GM12801 (cell line): ENCODE results near the gene SLC22A7.

ENCODE experiments used
- TF ChIP-seq, protein P1 (sequence below): IDR thresholded peaks from one replicate; pipeline ENCODE4 v1.5.1; 2011; ENCODE audit warnings: control low read depth; ENCODE audit not compliant: insufficient read length; ENCODE audit errors: extremely low read depth

The SLC22A7 gene

DNA sequence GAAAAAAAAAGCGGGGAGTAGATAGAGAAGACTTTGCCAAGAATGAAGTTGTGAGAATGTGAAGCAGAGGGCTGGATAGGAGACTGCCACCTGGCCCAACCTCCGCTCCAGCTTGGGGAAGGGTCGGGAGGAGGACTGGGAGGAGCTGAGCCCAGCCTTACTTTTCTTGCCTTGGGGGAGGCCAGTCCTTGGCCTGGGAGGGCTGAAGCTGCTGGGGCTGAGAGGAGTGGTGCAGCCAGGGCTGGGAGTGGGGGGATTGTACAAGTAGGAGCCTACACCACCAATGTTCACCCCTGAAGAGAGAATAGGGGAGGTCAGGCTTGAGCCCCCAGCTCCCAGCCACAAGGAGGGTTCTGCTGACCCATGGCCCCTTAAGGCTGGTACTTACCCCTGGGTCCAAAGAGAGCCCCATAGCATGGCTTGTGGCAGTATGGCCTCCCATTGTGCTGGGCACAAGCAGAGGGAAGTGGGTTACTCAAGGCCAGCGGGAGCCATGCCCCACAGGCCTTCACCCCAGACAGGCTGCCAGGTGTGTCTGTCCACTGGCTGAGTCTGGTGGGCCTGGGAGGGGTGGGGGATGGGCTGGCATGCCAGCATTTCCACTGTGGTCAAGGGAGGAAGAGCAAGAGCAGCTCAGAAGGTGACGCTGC is 9.5 kb downstream of the SLC22A7 start:
- TF ChIP-seq, protein P1, sequence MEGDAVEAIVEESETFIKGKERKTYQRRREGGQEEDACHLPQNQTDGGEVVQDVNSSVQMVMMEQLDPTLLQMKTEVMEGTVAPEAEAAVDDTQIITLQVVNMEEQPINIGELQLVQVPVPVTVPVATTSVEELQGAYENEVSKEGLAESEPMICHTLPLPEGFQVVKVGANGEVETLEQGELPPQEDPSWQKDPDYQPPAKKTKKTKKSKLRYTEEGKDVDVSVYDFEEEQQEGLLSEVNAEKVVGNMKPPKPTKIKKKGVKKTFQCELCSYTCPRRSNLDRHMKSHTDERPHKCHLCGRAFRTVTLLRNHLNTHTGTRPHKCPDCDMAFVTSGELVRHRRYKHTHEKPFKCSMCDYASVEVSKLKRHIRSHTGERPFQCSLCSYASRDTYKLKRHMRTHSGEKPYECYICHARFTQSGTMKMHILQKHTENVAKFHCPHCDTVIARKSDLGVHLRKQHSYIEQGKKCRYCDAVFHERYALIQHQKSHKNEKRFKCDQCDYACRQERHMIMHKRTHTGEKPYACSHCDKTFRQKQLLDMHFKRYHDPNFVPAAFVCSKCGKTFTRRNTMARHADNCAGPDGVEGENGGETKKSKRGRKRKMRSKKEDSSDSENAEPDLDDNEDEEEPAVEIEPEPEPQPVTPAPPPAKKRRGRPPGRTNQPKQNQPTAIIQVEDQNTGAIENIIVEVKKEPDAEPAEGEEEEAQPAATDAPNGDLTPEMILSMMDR, result no peak

DNA sequence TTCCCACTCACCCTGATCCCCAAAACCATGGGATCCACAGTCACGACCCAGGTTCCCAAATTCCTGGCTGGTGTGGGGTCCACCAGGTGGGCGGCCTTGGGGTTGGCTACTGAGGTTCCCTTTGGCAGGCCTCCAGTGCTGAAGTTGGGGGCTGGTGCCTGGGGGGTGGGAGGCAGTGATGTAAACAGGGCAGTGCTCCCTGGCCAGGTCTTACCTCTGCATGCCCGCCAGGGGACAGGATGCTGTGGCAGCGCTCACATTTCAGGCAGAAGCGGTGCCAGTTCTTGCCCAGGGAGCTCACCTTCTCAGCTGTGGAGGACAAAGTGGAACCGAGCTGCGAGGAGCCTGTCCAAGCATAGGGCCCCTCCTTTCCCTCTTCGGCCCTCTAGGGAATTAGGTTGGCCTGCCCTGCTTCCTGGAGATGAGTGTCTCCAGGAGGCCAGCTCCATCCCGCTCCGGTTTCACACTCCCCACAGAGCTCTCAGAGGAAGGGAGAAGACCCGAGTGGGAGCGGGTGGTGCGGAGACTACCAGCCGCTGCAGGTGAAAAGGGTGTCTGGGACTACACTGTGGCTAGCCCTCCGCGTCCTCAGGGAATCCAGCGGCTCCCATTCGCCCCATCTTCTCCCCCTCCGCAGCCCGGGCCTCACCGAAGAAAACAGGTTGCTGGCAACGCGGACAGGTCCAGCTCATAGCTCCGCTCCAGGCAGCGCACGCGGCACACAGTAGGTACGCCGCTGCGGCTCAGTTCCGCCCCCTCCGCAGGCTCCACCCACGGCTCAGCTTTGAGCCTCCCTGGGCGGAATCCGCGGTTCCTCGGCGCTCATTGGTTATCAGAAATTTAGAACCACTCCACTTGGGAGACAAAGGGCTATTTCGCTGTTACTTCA is 10.3 kb downstream of the SLC22A7 start, which contains the start of gene CRIP3:
CRIP3 (minus strand) TSS at position 726 of the 889 bp plus-strand sequence; CDS start at position 692, 34 bp downstream.
- TF ChIP-seq, protein P1, result no peak

DNA sequence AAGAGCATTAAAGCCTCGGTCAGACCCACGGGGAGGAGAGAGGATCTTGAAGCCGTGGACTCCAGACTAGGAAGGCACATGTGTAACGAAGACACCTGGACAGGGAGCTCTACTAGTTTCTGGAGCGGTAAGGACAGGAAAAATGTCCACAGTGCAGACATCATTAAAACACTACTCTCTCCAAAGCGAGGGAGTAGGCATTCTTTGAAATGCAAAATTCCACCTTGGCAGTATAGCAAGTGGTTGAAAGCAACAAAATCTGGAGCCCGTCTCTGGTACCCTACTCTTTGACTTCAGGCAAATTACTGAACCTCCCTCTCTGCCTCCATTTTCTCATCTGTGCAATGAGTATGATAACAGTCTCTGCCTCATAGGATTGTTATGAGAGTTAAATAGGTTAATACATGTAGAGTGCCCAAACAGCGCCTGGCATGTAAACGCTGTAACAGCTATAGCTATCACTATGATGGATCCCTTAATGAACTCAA is 11.0 kb downstream of the SLC22A7 start:
- TF ChIP-seq, protein P1, result no peak

DNA sequence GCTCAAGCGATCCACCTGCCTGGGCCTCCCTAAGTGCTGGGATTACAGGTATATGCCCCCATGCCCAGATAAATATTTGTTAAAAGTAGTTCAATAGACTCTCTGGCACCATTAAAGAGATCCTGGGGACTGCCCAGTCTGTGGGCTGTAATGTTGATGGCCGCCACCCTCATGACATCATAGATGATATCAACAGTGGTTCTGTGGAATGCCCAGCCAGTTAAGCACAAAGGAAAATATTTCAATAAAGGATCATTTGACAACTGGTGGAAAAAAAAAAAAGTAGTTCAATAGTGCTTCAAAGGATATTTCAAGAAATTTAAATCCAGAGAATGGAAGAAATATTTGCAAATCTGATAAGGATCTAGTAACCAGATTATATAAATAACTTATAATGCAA is 12.1 kb downstream of the SLC22A7 start:
- TF ChIP-seq, protein P1, result no peak

DNA sequence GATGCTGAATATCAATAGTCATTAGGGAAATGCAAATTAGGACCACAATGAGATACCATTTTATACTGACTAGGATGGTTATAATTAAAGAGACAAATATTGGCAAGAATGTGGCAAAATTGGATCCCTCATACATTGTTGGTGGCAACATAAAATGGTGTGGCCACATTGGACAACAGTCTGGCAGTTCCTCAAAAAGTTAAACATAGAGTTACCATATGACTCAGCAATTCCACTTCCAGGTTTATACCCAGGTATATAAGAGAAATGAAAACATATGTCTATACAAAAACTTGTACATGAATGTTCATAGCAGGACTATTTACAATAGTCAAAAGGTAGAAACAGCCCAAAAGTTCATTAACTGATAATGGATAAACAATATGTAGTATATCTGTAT is 12.6 kb downstream of the SLC22A7 start:
- TF ChIP-seq, protein P1, result no peak

DNA sequence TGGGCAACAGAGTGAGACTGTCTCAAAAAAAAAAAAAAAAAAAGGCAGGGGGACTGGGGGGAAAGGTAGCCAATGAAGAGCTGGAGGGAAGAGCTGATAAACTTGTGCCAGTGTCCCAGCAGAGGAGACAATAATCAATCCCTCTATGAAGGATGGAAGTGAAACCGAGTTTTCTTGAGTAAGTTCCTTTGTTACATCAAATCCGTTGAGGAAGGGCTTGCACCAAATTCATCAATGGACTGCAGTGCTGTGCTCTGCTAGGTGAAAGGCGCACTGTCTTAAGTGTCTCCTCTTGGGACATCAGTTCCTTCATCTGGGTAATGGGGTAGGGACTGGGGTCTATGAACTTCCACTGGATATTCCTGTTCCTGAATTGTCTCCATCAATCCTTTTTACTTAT is 13.6 kb downstream of the SLC22A7 start:
- TF ChIP-seq, protein P1, result no peak

DNA sequence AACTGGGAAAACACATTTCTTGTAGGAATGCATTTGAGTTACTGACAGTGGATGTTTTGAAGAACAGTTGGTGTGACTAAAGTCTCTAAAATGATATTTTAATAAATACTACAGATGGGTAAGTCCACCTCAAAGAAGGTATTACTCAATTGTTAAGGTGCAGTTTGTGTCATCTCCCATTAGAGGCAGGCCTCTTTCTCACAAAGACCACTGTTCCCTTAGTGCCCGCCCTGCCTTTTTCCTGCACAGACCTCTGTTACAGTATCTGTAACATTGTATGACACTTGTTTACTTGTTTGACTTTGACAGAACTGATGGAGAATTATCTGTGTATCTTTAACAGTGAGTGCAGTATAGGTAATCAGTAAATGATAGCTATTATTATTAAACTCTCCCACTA is 15.8 kb downstream of the SLC22A7 start:
- TF ChIP-seq, protein P1, result no peak
